ENCODE measurements around the gene DNAH11.

- TF ChIP-seq RNF2 (IDR thresholded peaks at IDR 0.05; ENCODE audit: borderline replicate concordance, low read depth, low read length, missing control alignments, poor library complexity, severe bottlenecking), result no peak
- no peak for TF ChIP-seq EZH2 (IDR thresholded peaks at IDR 0.05; ENCODE audit: low read depth, low read length, severe bottlenecking)
- no peak for TF ChIP-seq TAF1 (IDR thresholded peaks at IDR 0.05; ENCODE audit: low read depth, low read length)
- TF ChIP-seq POLR2A (IDR thresholded peaks at IDR 0.05; ENCODE audit: control extremely low read depth in 1 of 2, low read depth in 2 of 2, low read length in 2 of 2), result no peak
- no peak for TF ChIP-seq CTCF (IDR thresholded peaks at IDR 0.05; ENCODE audit: control extremely low read depth in 1 of 3, insufficient read depth in 1 of 3, low read depth in 1 of 3, low read length in 3 of 3)
- no peak for TF ChIP-seq EP300 (IDR thresholded peaks at IDR 0.05; ENCODE audit: borderline replicate concordance in 1 of 2, low read depth in 2 of 2, low read length in 2 of 2)
- TF ChIP-seq TCF12 (IDR thresholded peaks at IDR 0.05; ENCODE audit: low read depth, low read length), result no peak
- no peak for TF ChIP-seq ATF2 (IDR thresholded peaks at IDR 0.05; ENCODE audit: low read length)
- no peak for TF ChIP-seq BCL11A (IDR thresholded peaks at IDR 0.05; ENCODE audit: low read depth in 2 of 2, low read length in 2 of 2)
- no peak for TF ChIP-seq SIN3A (conservative IDR thresholded peaks at IDR 0.05 in 1 of 2, IDR thresholded peaks at IDR 0.05 in 1 of 2; ENCODE audit: low read depth in 1 of 2, low read length in 2 of 2)
- no peak for TF ChIP-seq RFX5 (IDR thresholded peaks at IDR 0.05; ENCODE audit: borderline replicate concordance, low read depth, low read length)
- TF ChIP-seq MAX (IDR thresholded peaks at IDR 0.05), result no peak
- TF ChIP-seq BRCA1 (IDR thresholded peaks at IDR 0.05; ENCODE audit: low read depth, low read length), result no peak
- TF ChIP-seq POLR2AphosphoS5 (IDR thresholded peaks at IDR 0.05; ENCODE audit: low read depth, low read length), result no peak
Observed at GRCh38 chr7:21867226-21867625, 324.4 kb downstream of the DNAH11 start.
